NCI-H510A (cell line): ENCODE measurements around the gene MMP13.
"Not testable (repeated sequence)": the region's sequence is repeated elsewhere in the genome, so short reads cannot be mapped to it uniquely, and the experiment has no call there.

Source experiments
- DNase-seq: peaks from one replicate; lab custom pipeline; 2025; lab: John Stamatoyannopoulos, UW

The MMP13 gene

DNA sequence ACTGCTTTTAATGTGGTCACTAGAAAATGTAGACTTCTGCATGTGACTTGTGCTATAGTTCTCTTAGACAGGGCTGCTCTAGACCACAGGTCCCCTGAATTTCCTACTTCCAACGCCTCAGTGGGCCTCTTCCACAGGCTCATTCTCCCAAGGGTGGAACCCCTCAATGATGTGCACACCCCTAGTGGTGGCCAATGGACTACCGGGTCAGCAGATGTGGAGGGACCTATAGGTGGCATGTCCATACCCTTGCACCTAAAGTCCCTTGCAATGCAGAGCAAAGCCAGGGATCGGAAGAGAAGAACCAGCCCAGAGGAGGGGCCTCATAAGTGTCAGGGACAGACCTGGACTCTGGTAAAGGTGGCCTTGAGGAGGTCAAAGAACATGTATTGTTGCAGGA, 20.0 kb downstream of the MMP13 start:
- DNase-seq: no peak

DNA sequence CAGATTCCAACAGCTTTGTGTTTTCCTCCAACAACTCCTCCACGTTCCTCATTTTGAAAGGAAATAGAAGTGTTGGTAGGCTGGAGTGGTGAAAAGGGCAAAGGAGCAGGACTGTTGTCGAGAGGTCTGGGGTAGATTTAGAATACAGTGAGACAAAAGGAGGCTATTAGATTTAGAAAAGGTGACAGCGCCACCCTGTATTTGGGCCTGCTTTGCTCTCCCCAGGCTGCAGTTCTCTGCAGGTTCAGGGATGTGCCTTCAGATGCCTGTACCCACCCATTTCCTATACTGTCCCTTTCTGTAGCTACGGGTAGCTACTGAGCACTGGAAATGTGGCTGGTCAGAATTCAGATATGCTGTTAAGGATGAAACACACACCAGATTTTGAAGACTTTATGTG, 20.8 kb downstream of the MMP13 start:
- DNase-seq: no peak

DNA sequence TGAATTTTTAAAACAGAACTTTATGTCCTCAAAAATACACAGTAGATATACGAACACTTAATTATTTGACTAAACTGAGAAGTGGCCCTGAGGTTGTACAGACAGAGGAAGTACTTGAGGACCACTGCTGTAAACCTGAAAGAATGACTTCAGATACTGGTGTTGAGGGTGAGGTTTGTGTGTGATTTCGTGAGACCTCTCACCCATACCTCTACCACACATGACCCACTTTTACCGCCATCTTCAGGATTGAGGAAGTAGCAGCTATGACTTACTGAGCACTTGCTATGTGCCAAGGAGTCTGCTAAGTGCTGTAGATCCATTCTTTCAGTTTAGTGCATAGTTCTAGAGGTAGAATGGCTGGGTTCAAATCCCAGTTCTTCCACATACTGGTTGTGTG, 21.9 kb downstream of the MMP13 start:
- no peak for DNase-seq

DNA sequence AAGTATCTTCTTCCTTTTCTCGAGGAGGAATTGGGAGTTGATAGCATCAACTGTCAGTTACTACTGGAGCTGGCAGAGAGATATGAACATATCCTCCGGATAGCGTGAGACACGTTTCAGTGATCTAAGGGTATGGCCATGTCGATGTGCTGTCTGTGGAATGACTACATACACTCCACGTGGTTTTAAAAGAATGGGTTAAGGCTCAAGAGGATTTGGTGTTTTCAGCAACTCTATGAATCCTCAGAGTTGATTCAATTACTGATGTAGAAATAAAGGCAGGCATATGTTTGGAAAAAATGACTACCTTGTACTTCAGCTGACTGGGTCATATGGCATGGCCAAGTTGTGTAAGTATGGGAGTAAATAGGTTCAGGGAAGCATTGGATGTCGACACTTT, 22.9 kb downstream of the MMP13 start:
- no peak for DNase-seq

DNA sequence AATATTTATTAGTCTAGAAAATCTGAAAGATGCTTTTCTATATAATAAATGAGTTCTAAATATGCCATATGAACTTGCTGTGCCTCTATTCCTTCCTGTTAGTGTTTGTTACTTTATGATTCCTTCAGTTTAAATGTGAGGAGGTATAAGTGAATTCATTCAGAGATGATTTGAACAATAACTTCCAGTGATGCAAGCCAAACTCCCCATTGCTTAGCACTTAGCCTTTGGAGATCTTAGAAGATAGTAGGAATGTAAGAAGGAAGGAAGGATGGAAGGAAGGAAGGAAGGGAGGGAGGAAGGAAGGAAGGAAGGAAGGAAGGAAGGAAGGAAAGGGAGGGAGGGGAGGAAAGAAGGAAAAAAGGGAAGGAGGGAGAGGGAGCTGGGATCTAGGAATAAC, 25.1 kb downstream of the MMP13 start:
- DNase-seq: no peak

DNA sequence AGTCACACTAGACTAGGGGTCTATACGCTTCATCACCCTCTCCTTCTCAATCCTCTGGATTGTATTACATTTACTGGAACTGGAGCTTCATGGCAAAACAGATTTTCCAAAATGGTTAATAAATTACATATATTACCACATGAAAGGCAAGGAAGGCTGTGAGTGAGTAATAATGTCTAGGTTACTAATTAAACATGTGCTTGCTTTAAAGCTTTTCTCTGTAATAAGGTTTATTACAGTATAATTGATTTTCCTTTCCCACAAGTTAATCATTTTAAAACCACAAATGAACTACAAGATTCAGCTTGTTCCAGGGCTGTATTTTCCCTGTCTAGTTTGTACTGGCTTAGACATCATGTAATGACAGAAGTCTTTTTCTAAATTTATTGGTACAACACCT, 25.6 kb downstream of the MMP13 start:
- no peak for DNase-seq

DNA sequence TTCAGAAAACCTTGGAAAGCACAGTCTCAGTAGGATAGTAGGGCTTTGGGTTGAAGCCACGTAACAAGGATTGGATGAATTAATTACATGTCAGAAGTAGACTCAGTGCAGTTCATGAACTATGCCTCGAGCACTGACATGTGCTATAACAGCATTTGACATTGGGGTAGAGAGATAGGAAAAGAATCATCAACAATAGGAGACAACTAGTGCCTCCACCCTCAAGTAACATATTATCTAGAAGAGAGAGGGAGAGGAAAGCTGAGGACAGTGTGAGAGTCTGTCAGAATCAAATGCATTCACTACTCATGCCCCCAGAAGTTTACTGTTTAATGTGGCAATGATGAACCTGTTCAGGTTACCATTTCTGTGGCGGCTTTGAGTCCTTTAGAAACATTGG, 26.4 kb downstream of the MMP13 start:
- no peak for DNase-seq

DNA sequence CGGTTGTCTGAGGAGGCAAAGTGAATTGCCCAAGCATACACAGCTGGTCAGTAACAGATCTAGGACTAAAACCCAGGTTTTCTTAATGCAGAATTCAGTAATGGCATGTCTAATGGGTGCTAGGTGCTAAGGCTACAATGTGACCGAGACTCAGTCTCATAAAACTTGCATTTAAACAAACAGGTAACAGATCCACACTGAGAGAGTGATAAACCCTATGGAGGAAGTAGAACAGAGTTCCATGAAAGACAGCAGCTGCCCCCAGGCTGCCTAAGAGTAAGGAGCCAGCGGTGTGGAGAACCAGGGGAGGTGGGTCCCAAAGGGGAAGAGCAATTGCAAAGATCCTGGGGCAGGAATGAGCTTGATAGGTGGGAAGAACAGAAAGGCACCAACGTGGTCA, 27.3 kb downstream of the MMP13 start:
- no peak for DNase-seq

DNA sequence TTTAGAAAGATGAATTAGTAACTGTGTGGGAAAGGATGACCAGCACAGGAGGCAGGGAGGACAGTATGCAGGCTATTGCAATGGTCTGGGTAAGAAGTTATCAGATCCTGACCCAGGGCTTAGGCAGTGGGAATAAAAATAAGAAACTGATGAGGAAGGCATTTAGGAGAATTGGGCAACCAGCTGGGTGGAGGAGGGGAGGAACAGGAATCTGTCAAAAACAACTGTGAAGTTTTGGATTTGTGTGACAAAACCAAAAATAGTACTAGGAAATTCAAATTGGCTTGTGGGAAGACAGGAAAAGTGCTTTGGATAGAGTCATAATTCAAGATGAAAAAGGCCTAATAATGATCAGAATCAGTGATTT, 27.9 kb downstream of the MMP13 start:
- no peak for DNase-seq

DNA sequence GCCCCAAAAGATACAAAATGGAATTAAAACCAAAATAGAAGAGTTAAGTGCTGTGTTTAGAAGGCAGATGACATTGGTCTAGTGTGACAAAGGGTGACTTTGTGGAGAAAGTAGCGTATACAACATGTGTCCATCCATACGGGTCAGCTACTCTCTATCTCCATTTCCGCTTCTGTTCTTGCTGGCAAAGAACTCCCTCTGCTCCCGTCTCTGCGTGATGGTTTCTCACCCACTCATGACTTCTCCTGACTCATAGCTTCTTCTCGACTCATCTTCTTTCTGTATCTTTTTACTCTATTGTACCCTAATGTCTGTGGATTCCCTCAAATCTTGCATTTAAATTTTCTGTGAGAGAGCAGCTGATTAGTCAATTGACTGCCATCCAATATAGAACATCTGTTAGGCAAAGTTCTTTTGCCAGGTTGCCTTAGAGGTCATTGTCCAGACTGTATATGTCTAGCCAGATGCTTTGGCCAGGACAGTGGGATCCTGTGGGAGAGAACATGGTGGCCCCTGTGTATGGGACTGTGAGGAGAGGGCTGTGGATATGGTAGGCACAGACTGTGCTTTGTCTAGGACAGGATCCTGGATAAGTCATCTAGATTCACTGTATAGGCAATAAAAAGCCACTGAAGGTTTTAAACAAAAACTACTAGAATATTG, 28.4 kb downstream of the MMP13 start:
- DNase-seq: no peak

DNA sequence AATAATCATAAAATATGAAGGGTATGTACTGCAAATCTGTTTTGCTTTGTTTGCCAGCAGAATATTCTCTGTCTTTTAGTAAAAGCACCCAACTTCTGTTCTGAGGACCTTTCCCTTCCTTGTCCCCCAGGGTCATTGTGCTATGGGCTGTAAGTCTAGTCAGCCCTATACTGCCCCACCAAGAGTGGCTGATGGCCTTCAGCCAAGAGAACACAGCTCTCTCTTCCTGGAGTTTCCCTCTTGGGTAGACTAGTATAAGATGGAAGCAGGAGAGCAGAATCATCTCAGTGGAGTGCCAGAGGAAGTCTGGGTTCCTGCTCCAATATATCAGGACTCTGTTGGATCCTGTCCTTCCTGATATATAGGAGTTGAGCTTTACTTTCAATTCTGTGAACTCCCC, 29.0 kb downstream of the MMP13 start:
- no peak for DNase-seq

DNA sequence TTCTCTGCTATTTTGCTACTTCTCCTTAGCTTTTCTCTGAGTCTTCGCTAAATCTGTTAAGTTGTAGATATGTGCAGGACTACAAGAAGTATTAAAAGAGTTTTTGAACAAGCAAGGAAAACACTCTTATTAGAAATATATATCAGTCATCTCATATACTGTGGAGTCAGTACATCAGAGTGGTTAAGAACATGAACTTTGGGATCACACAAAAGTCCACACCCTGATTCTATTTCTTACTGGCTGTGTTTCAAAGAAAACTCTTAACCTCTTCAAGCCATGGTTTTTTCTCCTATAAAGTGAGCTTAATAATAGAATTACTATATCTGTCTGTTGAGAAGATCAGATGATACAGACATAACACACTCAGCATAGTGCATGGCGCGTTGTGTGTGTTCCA, 29.5 kb downstream of the MMP13 start:
- DNase-seq: no peak

DNA sequence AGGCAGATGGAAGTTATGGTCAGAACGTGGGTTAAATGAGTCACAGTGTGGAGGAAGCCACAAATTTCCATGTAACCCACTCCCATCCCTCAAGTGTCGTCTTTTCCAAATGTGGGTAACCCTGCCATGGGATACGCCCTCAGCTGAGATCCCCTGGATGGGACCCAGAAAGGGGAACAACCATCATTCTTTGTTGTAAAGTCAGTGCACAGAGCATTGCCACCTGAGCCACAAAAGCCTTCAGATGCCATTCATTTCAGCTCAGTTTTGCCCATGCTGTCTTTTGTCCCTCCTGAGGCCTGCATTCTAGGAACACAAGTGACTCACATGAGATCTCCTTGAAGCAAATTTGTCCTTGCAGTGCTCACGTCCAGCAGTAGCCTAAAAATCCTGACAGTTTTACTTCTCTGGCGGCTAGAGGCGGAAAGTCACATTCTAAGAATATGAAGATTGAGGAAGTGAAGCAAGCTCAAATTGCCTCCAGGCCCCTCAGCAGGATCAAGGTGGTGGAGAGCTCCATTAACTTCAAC, 30.6 kb downstream of the MMP13 start:
- no peak for DNase-seq

DNA sequence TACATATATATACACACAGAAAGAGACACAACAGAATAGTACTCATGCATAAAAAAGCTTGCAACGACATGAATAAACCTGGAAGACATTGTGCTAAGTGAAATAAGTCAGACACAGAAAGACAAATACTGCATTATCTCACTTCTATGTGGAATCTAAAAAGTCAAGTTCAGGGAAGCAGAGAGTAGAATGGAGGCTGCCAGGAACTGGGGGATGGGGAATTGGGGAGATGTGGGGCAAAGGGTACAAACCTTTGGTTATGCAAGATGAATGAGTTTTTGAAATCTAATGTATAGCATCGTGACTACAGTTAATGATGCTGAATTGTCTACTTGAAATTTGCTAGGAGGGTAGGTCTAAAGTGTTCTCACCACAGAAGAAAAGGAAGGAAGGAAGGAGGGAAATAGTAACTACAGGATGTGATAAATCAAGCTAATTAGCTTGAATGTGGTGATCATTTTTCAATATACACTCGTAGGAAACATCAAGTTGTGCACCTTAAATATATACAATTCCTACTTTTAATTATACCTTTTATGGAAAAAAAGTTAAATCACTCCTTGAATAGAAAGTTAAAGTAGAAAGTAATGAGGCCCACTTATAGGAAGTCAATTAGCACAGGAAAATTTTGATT, 33.8 kb downstream of the MMP13 start:
- no peak for DNase-seq

DNA sequence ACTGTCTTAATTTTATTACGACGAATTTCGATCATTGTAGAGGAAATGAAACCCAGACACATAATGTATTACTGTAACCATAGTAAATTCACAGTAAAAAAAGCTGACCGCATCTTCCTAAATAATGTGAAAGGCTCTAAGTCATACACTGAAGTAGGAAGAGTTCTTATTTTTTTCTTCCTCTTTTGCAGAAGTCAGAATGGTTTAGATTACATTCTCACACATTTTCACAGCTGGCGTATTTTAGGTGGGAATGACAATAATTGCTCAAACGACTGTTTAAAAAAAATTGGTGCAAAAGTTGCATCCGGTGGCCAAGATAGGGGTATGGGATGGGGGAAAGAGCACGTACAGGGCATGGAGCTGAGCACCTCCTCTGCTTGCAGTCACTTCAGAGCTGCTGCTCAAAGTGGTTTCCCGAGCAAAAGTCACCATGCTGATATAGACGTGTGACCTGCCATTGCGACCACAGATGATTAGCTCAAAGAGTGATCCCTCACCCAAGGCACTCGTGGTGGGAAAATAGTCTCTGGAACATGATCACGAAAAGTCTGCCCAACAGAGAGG, 35.3 kb downstream of the MMP13 start:
- no peak for DNase-seq

DNA sequence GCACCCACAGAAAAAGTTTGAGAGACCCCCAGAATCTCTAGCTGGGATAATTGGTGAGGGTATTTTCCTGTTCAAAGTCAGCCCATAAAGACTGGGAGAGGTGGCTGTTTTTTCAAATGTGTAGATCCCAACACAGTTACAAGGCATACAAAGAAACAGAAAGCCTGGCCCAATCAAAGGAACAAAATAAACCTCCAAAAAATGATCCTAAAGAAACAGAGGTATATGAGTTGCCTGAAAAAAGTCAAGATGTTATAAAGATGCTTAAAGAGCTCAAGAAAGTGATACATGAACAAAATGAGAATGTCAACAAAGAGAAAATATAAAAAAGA, 40.5 kb downstream of the MMP13 start:
- no peak for DNase-seq

DNA sequence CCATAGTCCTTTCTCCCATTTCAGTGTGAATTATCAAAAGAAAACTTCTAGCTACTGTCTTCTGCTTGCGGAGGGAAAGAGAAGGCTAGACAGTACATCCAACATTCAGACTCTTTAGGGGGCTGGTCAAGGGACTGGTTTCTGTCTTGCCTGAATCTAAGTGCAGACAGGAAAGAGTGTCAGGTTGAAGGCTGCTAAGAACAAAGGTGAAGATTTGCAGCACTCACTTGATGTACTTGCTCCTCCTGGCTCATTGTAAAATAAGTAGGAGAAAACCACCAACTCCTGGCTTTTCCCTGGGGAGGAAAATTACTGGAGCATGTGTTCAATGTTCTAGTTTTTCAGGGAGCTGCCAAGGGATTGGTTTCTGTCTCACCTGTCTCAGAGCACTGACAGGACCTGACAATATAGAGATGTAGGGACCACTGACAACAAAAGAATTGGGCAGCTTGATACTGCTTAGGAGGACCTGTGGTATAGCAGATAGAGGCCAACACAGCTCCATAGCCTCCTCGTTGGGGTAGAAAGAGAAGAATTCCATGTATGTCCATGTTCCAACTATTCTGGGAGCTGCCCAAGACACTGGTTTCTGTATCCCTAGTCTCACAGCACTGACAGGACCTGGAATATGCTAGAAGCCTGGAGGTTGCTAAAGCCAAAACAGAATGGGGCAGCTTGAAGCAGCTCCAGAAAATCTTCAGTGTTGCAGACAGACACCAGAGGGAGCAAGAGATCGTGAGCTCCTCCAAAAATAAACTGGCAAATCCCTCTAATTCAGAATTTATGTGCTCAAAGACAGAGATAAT, 41.1 kb downstream of the MMP13 start:
- DNase-seq: no peak

DNA sequence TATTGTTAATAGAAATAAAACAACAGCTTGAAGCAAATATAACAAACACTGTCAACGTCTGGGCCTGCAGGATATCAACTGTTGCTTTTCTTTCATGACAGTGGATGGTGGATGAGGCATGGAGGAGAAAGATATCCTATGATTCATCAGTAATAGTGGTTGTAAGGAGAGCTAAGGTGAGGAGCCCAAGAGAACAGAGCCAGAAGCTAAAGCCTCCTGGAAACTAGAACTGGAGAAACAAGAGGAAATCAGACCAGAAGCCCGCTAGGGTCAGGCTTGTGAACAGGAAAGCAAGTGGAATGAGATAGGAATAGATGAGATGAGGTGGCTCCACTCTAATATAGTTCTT, 43.1 kb downstream of the MMP13 start:
- no peak for DNase-seq

DNA sequence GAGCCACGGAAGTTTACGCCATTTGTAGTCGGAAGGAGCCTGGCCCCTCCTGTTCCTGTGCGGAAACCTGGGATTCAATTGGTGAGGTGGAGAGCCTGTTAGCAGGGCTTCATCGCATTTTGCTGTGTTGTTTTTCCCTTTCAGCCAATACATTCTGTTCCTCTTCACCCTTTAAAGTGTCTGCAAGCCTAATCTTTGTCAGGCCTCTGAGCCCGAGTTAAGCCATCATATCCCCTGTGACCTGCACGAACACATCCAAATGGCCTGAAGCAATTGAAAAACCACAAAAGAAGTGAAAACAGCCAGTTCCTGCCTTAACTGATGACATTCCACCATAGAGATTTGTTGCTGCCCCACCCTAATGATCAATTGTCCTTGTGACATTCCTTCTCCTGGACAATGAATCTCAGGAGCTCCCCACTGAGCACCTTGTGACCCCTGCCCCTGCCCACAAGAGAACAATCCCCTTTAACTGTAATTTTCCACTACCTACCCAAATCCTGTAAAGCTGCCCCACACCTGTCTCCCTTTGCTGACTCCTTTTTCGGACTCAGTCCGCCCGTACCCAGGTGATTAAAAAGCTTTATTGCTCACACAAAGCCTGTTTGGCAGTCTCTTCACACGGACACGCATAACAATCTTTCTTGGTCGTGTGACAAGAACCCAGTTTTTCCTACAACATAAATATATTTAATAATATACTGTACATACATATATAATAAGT, 43.6 kb downstream of the MMP13 start:
- no peak for DNase-seq

DNA sequence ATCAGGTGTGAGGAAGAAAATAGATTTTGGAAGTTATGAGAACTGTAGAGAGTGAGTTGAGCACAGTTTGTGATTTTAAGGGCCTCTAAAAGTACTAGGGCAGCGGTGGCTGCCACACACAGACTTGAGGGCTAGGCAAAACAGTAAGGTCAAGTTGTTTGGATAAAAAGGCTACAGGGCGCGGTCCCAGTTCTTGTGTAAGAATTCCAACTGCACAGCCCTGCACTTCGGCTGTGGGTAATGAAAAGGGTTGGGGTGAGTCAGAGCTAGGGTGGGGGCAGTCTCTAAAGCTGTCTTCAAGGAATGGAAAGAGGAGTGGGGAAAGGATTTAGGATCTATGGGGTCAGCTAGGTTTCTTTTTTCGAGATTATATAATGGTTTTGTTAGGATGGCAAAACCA, 49.7 kb downstream of the MMP13 start:
- not testable (repeated sequence) for DNase-seq

DNA sequence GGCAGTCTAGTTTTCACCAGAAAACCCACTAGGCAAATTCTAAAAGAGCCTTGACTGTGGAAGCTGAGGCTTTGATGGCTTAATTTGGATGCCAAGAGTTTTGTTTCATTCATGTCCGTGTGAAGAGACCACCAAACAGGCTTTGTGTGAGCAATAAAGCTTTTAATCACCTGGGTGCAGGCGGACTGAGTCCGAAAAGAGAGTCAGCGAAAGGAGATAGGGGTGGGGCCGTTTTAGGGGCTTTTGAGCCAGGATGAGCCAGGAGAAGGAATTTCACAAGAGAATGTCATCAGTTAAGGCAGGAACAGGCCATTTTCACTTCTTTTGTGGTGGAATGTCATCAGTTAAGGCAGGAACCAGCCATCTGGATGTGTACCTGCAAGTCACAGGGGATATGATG, 51.6 kb downstream of the MMP13 start:
- not testable (repeated sequence) for DNase-seq

DNA sequence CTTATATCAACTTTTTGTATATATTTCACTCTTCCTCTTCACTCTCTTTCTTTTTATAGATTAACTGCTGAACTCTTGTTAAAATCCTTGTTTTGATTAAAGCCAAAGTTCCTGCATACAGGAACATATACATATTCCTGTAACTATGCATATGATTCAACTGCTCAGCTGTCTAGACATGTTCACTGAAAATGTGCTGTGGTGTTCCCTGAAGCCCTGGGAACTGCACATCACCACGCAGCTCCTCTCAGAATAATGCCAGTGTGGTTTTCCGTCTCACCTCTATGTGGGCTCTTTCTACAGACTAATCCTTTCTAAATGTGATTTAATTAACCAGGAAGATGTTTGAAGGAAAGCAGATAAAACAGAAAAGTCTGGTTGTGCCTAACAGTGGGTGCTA, 55.2 kb downstream of the MMP13 start:
- DNase-seq: no peak
